Measurements from ENCODE around the gene C19orf12. TPM values are rescaled to one million over a fixed set of nuclear protein-coding genes. Genes with fewer than 3 reads are reported as not detected.

C19orf12 gene
- 41.3 to 52.3 TPM (median 49.8 TPM) in 5 replicates for total RNA-seq (2022; extraction: Qiagen RNA extraction)

DNA sequence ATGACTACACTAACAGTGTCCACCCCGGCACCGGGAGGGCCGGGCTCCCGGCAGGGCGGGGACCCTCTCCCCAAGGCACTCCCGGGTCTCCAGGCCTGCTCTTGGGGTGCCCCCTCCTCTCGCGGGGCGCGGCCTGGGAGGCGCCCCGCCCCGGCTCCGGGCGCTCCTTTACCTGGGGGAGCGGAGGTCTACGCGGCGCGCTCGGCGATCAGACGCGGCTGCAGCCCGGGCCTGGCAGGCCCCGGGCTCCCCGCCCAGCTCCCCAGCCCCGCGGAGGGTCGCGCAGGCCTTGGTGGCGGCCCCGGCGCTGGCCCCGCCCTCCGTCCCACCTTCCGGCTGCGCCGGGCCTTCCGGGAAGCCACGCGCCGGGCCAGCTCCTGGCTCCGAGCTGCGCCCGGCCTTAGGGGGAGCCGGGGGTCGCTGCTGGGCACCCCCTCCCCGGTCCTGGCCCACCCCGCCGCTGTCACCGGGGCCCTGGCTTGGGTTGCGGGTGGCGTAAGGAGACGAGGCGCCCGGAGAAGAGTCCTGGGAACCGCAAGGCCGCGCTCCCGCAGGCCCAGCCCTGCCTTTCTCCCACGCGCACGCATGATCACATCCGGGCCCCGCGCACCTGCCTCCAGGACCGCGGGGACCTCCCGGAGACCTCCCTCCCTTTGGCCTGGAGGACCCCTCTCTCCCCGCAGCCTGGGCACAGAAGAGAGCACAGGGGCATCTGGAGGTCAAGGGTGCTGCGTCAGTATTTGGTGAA, at the start of gene C19orf12:
TSS of gene C19orf12 (minus strand) at position 309 of the 748 bp plus-strand sequence. CDS start 6,848 bp downstream, outside the sequence.

DNA sequence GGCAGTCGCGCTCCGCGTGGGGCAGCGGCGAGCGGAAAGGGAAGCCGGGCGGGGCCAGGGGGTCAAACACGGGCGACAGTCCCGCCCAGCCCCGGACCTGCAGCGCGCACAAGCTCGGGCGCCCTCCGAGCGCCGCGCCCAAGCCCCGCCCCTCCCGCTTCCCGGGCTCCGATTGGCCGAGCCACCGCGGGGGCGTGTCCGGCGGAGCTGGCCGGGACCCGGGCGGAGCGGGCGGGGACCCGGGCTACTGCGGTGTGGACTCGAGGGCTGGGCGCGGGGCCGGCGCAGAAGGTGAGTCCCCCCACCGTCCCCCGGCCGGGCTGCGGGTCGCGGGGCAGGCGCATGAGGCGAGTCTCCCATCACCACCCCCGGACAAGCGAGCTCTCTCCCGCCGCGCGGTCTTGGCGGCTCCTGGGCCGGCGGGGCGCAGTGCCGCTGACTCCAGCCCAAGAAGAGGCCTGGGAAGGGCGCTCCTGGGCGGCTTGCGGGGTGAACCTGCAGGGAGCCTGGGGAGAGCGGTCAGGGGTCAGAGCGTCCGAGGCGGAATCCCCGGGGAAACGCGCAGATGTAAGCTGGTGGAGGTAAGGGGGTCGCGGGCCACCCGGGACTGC, 49.7 kb downstream of the C19orf12 start, which contains the start of gene PLEKHF1:
TSS of gene PLEKHF1 (plus strand) at position 247 of the 611 bp plus-strand sequence. CDS start 8,379 bp downstream, outside the sequence.

Other genes with a start within 250 kb of the C19orf12 start
- gene VSTM2B, start 189.3 kb downstream of the C19orf12 start, total RNA-seq (2022; extraction: Qiagen RNA extraction) = not detected in 5 replicates
- 192 to 212 TPM (median 197 TPM) in 5 replicates for gene POP4, start 109.0 kb downstream of the C19orf12 start, total RNA-seq (2022; extraction: Qiagen RNA extraction)
- 5.5 to 8.5 TPM (median 7.7 TPM) in 5 replicates for gene PLEKHF1, start 49.8 kb downstream of the C19orf12 start, total RNA-seq (2022; extraction: Qiagen RNA extraction)
- 22.0 to 25.2 TPM (median 22.6 TPM) in 5 replicates for gene CCNE1, start 96.7 kb upstream of the C19orf12 start, total RNA-seq (2022; extraction: Qiagen RNA extraction)
- 80.4 to 106 TPM (median 85.8 TPM) in 5 replicates for gene URI1, start 227.0 kb upstream of the C19orf12 start, total RNA-seq (2022; extraction: Qiagen RNA extraction)